Fibroblast of lung (primary cell): Measurements from ENCODE around the gene TMEM41A. TPM values are rescaled to one million over a fixed set of nuclear protein-coding genes. Genes with fewer than 3 reads are reported as not detected.

Experiments
- DNase-seq, 2 donors: peaks; one replicate each; pipeline versions ENCODE4 v3.0.0 to v3.0.0-alpha.2; 2010; ENCODE audit warnings: low read depth in 2 of 2
- H2AFZ ChIP-seq: 2 replicates; pipeline ENCODE4 v1.5.1; 2012; ENCODE audit warnings: low read length, control low read depth, inconsistent platforms
- H3K27ac ChIP-seq: 2 replicates; pipeline ENCODE4 v1.5.1; 2011; ENCODE audit warnings: low read length, control low read depth; ENCODE audit not compliant: insufficient read depth
- H3K27me3 ChIP-seq: 2 replicates; pipeline ENCODE4 v1.5.1; 2011; ENCODE audit warnings: mild to moderate bottlenecking, low read length; ENCODE audit not compliant: control insufficient read depth, insufficient read depth
- H3K36me3 ChIP-seq: 2 replicates; pipeline ENCODE4 v1.5.1; 2011; ENCODE audit warnings: low read length; ENCODE audit not compliant: control insufficient read depth, insufficient read depth
- H3K4me1 ChIP-seq: 2 replicates; pipeline ENCODE4 v1.5.1; 2011; ENCODE audit warnings: low read length; ENCODE audit not compliant: control insufficient read depth, insufficient read depth; ENCODE audit errors: extremely low read depth
- H3K4me2 ChIP-seq: 2 replicates; pipeline ENCODE4 v1.5.1; 2011; ENCODE audit warnings: low read length, control low read depth; ENCODE audit not compliant: insufficient read depth; ENCODE audit errors: extremely low read depth
- H3K4me3 ChIP-seq, 4 experiments: fragments of 200-600 bp in 1 of 4; sonication (generic) in 1 of 4; replicated peaks in 1 of 4; 2 replicates each; pipeline ENCODE4 v1.5.1; 2011 to 2016; ENCODE audit warnings: low read length in 4 of 4, low read depth in 3 of 4, mild to moderate bottlenecking in 3 of 4, control low read depth in 2 of 4, inconsistent platforms in 1 of 4, mixed read lengths in 1 of 4; ENCODE audit not compliant: insufficient read depth in 1 of 4; ENCODE audit errors: control extremely low read depth in 1 of 4
- H3K79me2 ChIP-seq: 2 replicates; pipeline ENCODE4 v1.5.1; 2012; ENCODE audit warnings: mild to moderate bottlenecking, low read length, inconsistent platforms; ENCODE audit not compliant: control insufficient read depth, insufficient read depth
- H3K9ac ChIP-seq: 2 replicates; pipeline ENCODE4 v1.5.1; 2011; ENCODE audit warnings: mild to moderate bottlenecking, low read length, control low read depth; ENCODE audit not compliant: insufficient read depth
- H3K9me3 ChIP-seq: 2 replicates; pipeline ENCODE4 v1.5.1; 2012; ENCODE audit warnings: low read depth, low read length; ENCODE audit not compliant: control insufficient read depth, insufficient read depth
- H4K20me1 ChIP-seq: 2 replicates; pipeline ENCODE4 v1.5.1; 2011; ENCODE audit warnings: low read length; ENCODE audit not compliant: control insufficient read depth, insufficient read depth; ENCODE audit errors: extremely low read depth
- CTCF ChIP-seq, 2 donors: IDR thresholded peaks in 1 of 2; conservative IDR thresholded peaks in 1 of 2; 1 replicate in 1 of 2; 2 replicates in 1 of 2; pipeline ENCODE4 v1.5.1; 2011 to 2012; ENCODE audit warnings: low read length in 2 of 2, control low read depth in 1 of 2, inconsistent platforms in 1 of 2, low read depth in 1 of 2, mild to moderate bottlenecking in 1 of 2
- EZH2 ChIP-seq: IDR thresholded peaks from 2 replicates; pipeline ENCODE4 v1.5.1; 2012; ENCODE audit warnings: low read length, control low read depth, mild to moderate bottlenecking; ENCODE audit errors: missing control alignments
- polyA plus RNA-seq, 2 donors: library from polyadenylated mRNA; depleted of rRNA in 1 of 2; stranded (reverse) in 1 of 2; unstranded in 1 of 2; fragments of >200 nt; gene quantifications; 2 replicates each; pipeline ENCODE4 v1.2.1, GENCODE V29; 2011 to 2012; ENCODE audit warnings: missing spikeins in 1 of 2
- total RNA-seq: library from RNA; depleted of rRNA; stranded (reverse); fragments of >200 nt; gene quantifications from 2 replicates; pipeline ENCODE4 v1.2.1, GENCODE V29; 2014

TMEM41A gene
- total and polyA plus RNA-seq, 2 donors (not counting 1 experiment from before 2014, with no cell fraction given) = 8.3 to 18.2 TPM

GRCh38 chr3:185537369-185537970, 38.6 kb upstream of the TMEM41A start:
- H3K4me1 ChIP-seq = peaks cover 3% of the 10 kb centered on the region
- DNase-seq = peak; percentile 19 to 94
- no peak overlapping the region for H3K9ac ChIP-seq
- no peaks in the 10 kb centered on the region for H3K36me3 ChIP-seq
- H4K20me1 ChIP-seq = no peaks in the 10 kb centered on the region
- H3K27ac ChIP-seq = no peak overlapping the region
- TF ChIP-seq CTCF (conservative IDR thresholded peaks at IDR 0.05 in 1 of 2, IDR thresholded peaks at IDR 0.05 in 1 of 2; ENCODE audit: low read depth in 1 of 2, low read length in 2 of 2) (no peak), EZH2 (no peak)
- no peak overlapping the region for H2AFZ ChIP-seq
- H3K9me3 ChIP-seq = no peaks in the 10 kb centered on the region
- H3K4me2 ChIP-seq = no peak overlapping the region
- H3K4me3 ChIP-seq = no peak overlapping the region
- H3K79me2 ChIP-seq = no peaks in the 10 kb centered on the region
- peaks cover 3% of the 10 kb centered on the region for H3K27me3 ChIP-seq

- no peaks in the 10 kb centered on the region for H3K9me3 ChIP-seq
- no peak overlapping the region for H3K27ac ChIP-seq
- no peaks in the 10 kb centered on the region for H3K79me2 ChIP-seq
- H3K4me2 ChIP-seq = no peak overlapping the region
- H3K4me3 ChIP-seq = no peak overlapping the region
- no peak overlapping the region for H2AFZ ChIP-seq
- H4K20me1 ChIP-seq = no peaks in the 10 kb centered on the region
- H3K9ac ChIP-seq = no peak overlapping the region
- peaks cover 3% of the 10 kb centered on the region for H3K4me1 ChIP-seq
- TF ChIP-seq CTCF (conservative IDR thresholded peaks at IDR 0.05 in 1 of 2, IDR thresholded peaks at IDR 0.05 in 1 of 2; ENCODE audit: low read depth in 1 of 2, low read length in 2 of 2) = no peak
- H3K36me3 ChIP-seq = no peaks in the 10 kb centered on the region
- DNase-seq = peak in 1 of 2 donors; percentile 63
- no peaks in the 10 kb centered on the region for H3K27me3 ChIP-seq
Measured at GRCh38 chr3:185534511-185534910, 35.7 kb upstream of the TMEM41A start.

DNA sequence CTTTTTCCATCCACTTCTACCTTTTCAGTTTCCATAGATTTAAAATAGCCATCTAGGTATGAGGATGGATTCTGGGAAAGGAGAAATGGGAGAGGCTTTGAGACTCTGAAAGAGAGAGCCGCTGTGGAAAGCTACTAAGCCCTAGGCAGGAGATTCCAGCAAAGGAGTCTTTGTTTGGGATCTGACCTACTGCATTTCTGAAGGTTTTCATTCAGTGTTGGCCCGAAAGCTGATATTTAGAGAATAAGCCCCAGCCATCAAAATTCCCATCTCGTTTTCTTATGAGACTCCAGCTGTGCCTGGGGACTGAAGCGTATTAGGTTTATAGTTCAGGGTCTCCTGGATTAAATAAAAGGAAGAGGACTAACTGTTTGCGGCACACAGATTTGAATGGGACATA, 34.1 kb upstream of the TMEM41A start:
- H3K4me3 ChIP-seq = no peak overlapping the region
- no peak for DNase-seq
- no peak overlapping the region for H3K9ac ChIP-seq
- peaks cover 3% of the 10 kb centered on the region for H3K4me1 ChIP-seq
- H3K4me2 ChIP-seq = no peak overlapping the region
- H3K79me2 ChIP-seq = no peaks in the 10 kb centered on the region
- H3K9me3 ChIP-seq = no peaks in the 10 kb centered on the region
- H2AFZ ChIP-seq = no peak overlapping the region
- no peaks in the 10 kb centered on the region for H3K27me3 ChIP-seq
- no peaks in the 10 kb centered on the region for H4K20me1 ChIP-seq
- TF ChIP-seq CTCF (conservative IDR thresholded peaks at IDR 0.05 in 1 of 2, IDR thresholded peaks at IDR 0.05 in 1 of 2; ENCODE audit: low read depth in 1 of 2, low read length in 2 of 2) (no peak), EZH2 (no peak)
- no peak overlapping the region for H3K27ac ChIP-seq
- no peaks in the 10 kb centered on the region for H3K36me3 ChIP-seq
